ENCODE results near the gene AIF1. TPM values are rescaled to one million over a fixed set of nuclear protein-coding genes. Genes with fewer than 3 reads are reported as not detected.
A peak's percentile ranks its signal among the peaks of the same experiment; 100 is the strongest.

Gene AIF1
- total RNA-seq, 1 donor from 2014 or later, result 23.8 TPM

GRCh38 chr6:31642798-31643570, 27.9 kb downstream of the AIF1 start:
- DNase-seq, result no peak

GRCh38 chr6:31643818-31644454, 28.9 kb downstream of the AIF1 start:
- DNase-seq, result no peak

- DNase-seq, result no peak
Observed at GRCh38 chr6:31645325-31645724, 30.3 kb downstream of the AIF1 start.

- no peak for DNase-seq
Observed at GRCh38 chr6:31651602-31652191, 36.7 kb downstream of the AIF1 start.

- no peak for DNase-seq
Observed at GRCh38 chr6:31652925-31653724, 38.1 kb downstream of the AIF1 start.

- no peak for DNase-seq
Observed at GRCh38 chr6:31654574-31655348, 39.7 kb downstream of the AIF1 start.

GRCh38 chr6:31655349-31656237, 40.6 kb downstream of the AIF1 start, which contains the start of gene APOM:
APOM (plus strand) TSS chr6:31655894; CDS start chr6:31655967, 73 bp downstream.
- no peak for DNase-seq

- no peak for DNase-seq
Observed at GRCh38 chr6:31657406-31658157, 42.5 kb downstream of the AIF1 start.

- DNase-seq, result no peak
Observed at GRCh38 chr6:31658158-31658688, 43.2 kb downstream of the AIF1 start.

GRCh38 chr6:31658983-31659648, 44.1 kb downstream of the AIF1 start:
- no peak for DNase-seq

- DNase-seq, result no peak
Observed at GRCh38 chr6:31659649-31660380, 44.8 kb downstream of the AIF1 start.

- DNase-seq, result peak; percentile 75
Observed at GRCh38 chr6:31660381-31661261, 45.6 kb downstream of the AIF1 start, which contains the start of gene C6orf47. C6orf47 (minus strand) TSS chr6:31660778; CDS start chr6:31659947, 831 bp downstream.

- no peak for DNase-seq
Observed at GRCh38 chr6:31661262-31662123, 46.5 kb downstream of the AIF1 start.

- DNase-seq, result no peak
Observed at GRCh38 chr6:31662124-31662723, 47.2 kb downstream of the AIF1 start.

- no peak for DNase-seq
Observed at GRCh38 chr6:31663126-31663960, 48.3 kb downstream of the AIF1 start.
